ENCODE results near the gene RASIP1.

Gene RASIP1

GRCh38 chr19:48724796-48725753, 15.3 kb downstream of the RASIP1 start (continued):
- TF ChIP-seq ZNF366 (tag by site-specific recombination; conservative IDR thresholded peaks at IDR 0.05) (peak; percentile 70), ZBTB21 (tag by site-specific recombination; IDR thresholded peaks at IDR 0.05) (peak; percentile 99), ZSCAN4 (tag by site-specific recombination; IDR thresholded peaks at IDR 0.05) (no peak), ZNF133 (tag by site-specific recombination; IDR thresholded peaks at IDR 0.05) (no peak), YY2 (tag by site-specific recombination; IDR thresholded peaks at IDR 0.05) (no peak), GLIS1 (tag by site-specific recombination; IDR thresholded peaks at IDR 0.05) (no peak), ZNF350 (tag by site-specific recombination; IDR thresholded peaks at IDR 0.05) (no peak), ZNF707 (tag by site-specific recombination; IDR thresholded peaks at IDR 0.05) (no peak), BCL11B (tag by site-specific recombination; IDR thresholded peaks at IDR 0.05; ENCODE audit: low read depth) (no peak), ZNF23 (tag by site-specific recombination; IDR thresholded peaks at IDR 0.05; ENCODE audit: borderline replicate concordance) (no peak), ZNF701 (tag by site-specific recombination; IDR thresholded peaks at IDR 0.05) (no peak), HOXD13 (CRISPR knock-in tag; IDR thresholded peaks at IDR 0.05; ENCODE audit: borderline replicate concordance) (no peak), ZBTB44 (tag by site-specific recombination; IDR thresholded peaks at IDR 0.05) (no peak), ZNF473 (tag by site-specific recombination; IDR thresholded peaks at IDR 0.05) (no peak), ZNF311 (tag by site-specific recombination; IDR thresholded peaks at IDR 0.05; ENCODE audit: borderline replicate concordance) (no peak), SP2 (tag by site-specific recombination; IDR thresholded peaks at IDR 0.05) (peak; percentile 56), ZNF37A (tag by site-specific recombination; IDR thresholded peaks at IDR 0.05) (no peak), ZNF280D (tag by site-specific recombination; IDR thresholded peaks at IDR 0.05) (no peak), PBX3 (CRISPR knock-in tag; IDR thresholded peaks at IDR 0.05) (no peak), IKZF3 (tag by site-specific recombination; IDR thresholded peaks at IDR 0.05) (peak; percentile 83), ZNF140 (tag by site-specific recombination; IDR thresholded peaks at IDR 0.05) (no peak), ZNF169 (tag by site-specific recombination; IDR thresholded peaks at IDR 0.05) (no peak), ZNF341 (tag by site-specific recombination; IDR thresholded peaks at IDR 0.05; ENCODE audit: low read depth) (no peak), ZNF658 (tag by site-specific recombination; IDR thresholded peaks at IDR 0.05) (no peak), SCRT2 (tag by site-specific recombination; IDR thresholded peaks at IDR 0.05) (no peak), ZNF302 (tag by site-specific recombination; IDR thresholded peaks at IDR 0.05; ENCODE audit: low read depth) (no peak), ZNF785 (tag by site-specific recombination; IDR thresholded peaks at IDR 0.05) (no peak), PATZ1 (tag by site-specific recombination; IDR thresholded peaks at IDR 0.05) (no peak)
